H1 (cell line): ENCODE results near the gene SH3RF3. TPM values are rescaled to one million over a fixed set of nuclear protein-coding genes. Genes with fewer than 3 reads are reported as not detected.

ENCODE experiments used
- CEBPB ChIP-seq: IDR thresholded peaks from 2 replicates; pipeline ENCODE4 v1.6.1; 2012; ENCODE audit warnings: low read depth, low read length
- CHD7 ChIP-seq: fragments of 300-600 bp; sonication (generic); IDR thresholded peaks from 2 replicates; pipeline ENCODE4 v1.7.1; 2012; ENCODE audit warnings: low read length, moderate library complexity, mild to moderate bottlenecking, inconsistent platforms; ENCODE audit not compliant: insufficient replicate concordance
- GABPA ChIP-seq: IDR thresholded peaks from 2 replicates; pipeline ENCODE4 v1.6.1; 2011; ENCODE audit warnings: mild to moderate bottlenecking, low read length, moderate library complexity, borderline replicate concordance; ENCODE audit not compliant: insufficient read depth
- PHF8 ChIP-seq: fragments of 200-600 bp; sonication (generic); conservative IDR thresholded peaks from 2 replicates; pipeline ENCODE4 v1.7.1; 2012; ENCODE audit warnings: low read depth, mild to moderate bottlenecking, inconsistent platforms, low read length, moderate library complexity
- RAD21 ChIP-seq, 2 experiments: IDR thresholded peaks in 1 of 2; conservative IDR thresholded peaks in 1 of 2; 2 replicates each; pipeline ENCODE4 v1.6.1; 2011; ENCODE audit warnings: low read depth in 2 of 2, low read length in 2 of 2, improper control_type of control experiment in 1 of 2, inconsistent platforms in 1 of 2, mild to moderate bottlenecking in 1 of 2, moderate library complexity in 1 of 2
- RBBP5 ChIP-seq: IDR thresholded peaks from 2 replicates; pipeline ENCODE4 v1.7.1; 2012; ENCODE audit warnings: low read depth, mild to moderate bottlenecking, inconsistent platforms, low read length, moderate library complexity, borderline replicate concordance
- SAP30 ChIP-seq: fragments of 300-600 bp; sonication (generic); IDR thresholded peaks from 2 replicates; pipeline ENCODE4 v1.7.1; 2012; ENCODE audit warnings: low read length, moderate library complexity, mild to moderate bottlenecking, inconsistent platforms; ENCODE audit not compliant: insufficient read depth, insufficient replicate concordance
- SP2 ChIP-seq: IDR thresholded peaks from 2 replicates; pipeline ENCODE4 v1.6.1; 2012; ENCODE audit warnings: mild to moderate bottlenecking, low read length, inconsistent platforms
- ZNF274 ChIP-seq: IDR thresholded peaks from 2 replicates; pipeline ENCODE4 v1.7.0; 2012; ENCODE audit warnings: low read length, borderline replicate concordance; ENCODE audit errors: extremely low read depth
- polyA plus RNA-seq, 7 experiments: library from polyadenylated mRNA; depleted of rRNA in 3 of 7; stranded (reverse) in 5 of 7; unstranded in 2 of 7; fragments of >200 nt in 5 of 7; fragments of 200-250 nt in 2 of 7; gene quantifications; 1 replicate in 5 of 7; 2 replicates in 1 of 7; 4 replicates in 1 of 7; pipeline versions ENCODE4 v1.2.1 to v1.2.3, GENCODE V29; 2011 to 2013; ENCODE audit warnings: missing spikeins in 2 of 7, mixed read lengths in 2 of 7
- total RNA-seq: library from RNA; stranded (reverse); fragmentation: NEBNext Ultra II Directional; extraction: Animal tissue kit (Norgen Biotek cat#: 25700); gene quantifications from 2 replicates; pipeline ENCODE4 v1.2.1, GENCODE V29; 2021
- TF ChIP-seq, protein P1 (sequence below): IDR thresholded peaks from 2 replicates; pipeline ENCODE4 v1.6.1; 2012; ENCODE audit warnings: inconsistent platforms

SH3RF3 gene
- total and polyA plus RNA-seq, 2 of the 8 experiments (the other 6 are each of a cell fraction or from before 2014, with no cell fraction given) = 0.11 to 0.65 TPM

- no peak for TF ChIP-seq CHD7
- no peak for TF ChIP-seq CEBPB
- no peak for TF ChIP-seq RAD21 (IDR thresholded peaks at IDR 0.05 in 1 of 2, conservative IDR thresholded peaks at IDR 0.05 in 1 of 2; ENCODE audit: low read depth in 2 of 2, low read length in 2 of 2)
- no peak for TF ChIP-seq SP2
- TF ChIP-seq, protein P1, sequence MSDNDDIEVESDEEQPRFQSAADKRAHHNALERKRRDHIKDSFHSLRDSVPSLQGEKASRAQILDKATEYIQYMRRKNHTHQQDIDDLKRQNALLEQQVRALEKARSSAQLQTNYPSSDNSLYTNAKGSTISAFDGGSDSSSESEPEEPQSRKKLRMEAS = no peak
- no peak for TF ChIP-seq PHF8
- no peak for TF ChIP-seq SAP30
- TF ChIP-seq GABPA = no peak
- TF ChIP-seq RBBP5 = no peak
- TF ChIP-seq ZNF274 = no peak
Observed at GRCh38 chr2:109374548-109375130, 245.6 kb downstream of the SH3RF3 start (continued).
